Neural cell (in vitro differentiated cells): ENCODE results near the gene SMPD3. TPM values are rescaled to one million over a fixed set of nuclear protein-coding genes. Genes with fewer than 3 reads are reported as not detected.

ENCODE experiments used
- H2AFZ ChIP-seq: fragments of 200-600, 300-800 bp; sonication (generic), shearing (Covaris generic); 2 replicates; pipeline ENCODE4 v1.6.0; 2014; ENCODE audit warnings: low read depth, mild to moderate bottlenecking, antibody characterized with exemption, low read length, moderate library complexity
- H3F3A ChIP-seq: fragments of 200-600 bp; shearing (Covaris generic); 2 replicates; pipeline ENCODE4 v1.6.1; 2016; ENCODE audit warnings: mild to moderate bottlenecking, moderate library complexity, mixed read lengths, antibody characterized with exemption, low read length; ENCODE audit not compliant: insufficient read depth, poor library complexity, severe bottlenecking
- H3K27ac ChIP-seq: fragments of 200-600, 300-800 bp; sonication (generic), shearing (Covaris generic); 2 replicates; pipeline ENCODE4 v1.5.1; 2014; ENCODE audit warnings: mild to moderate bottlenecking, low read length, moderate library complexity
- H3K27me3 ChIP-seq: fragments of 300-800, 200-600 bp; sonication (generic), shearing (Covaris generic); 2 replicates; pipeline ENCODE4 v1.6.0; 2014; ENCODE audit warnings: mild to moderate bottlenecking, low read depth, low read length, moderate library complexity; ENCODE audit not compliant: insufficient read depth
- H3K36me3 ChIP-seq: fragments of 300-800, 200-600 bp; sonication (generic), shearing (Covaris generic); 2 replicates; pipeline ENCODE4 v1.5.1; 2014; ENCODE audit warnings: mild to moderate bottlenecking, antibody characterized with exemption, low read length, moderate library complexity; ENCODE audit not compliant: insufficient read depth
- H3K4me2 ChIP-seq: fragments of 300-800, 200-600 bp; sonication (generic), shearing (Covaris generic); 2 replicates; pipeline ENCODE4 v1.6.0; 2014; ENCODE audit warnings: mild to moderate bottlenecking, low read length
- H3K4me3 ChIP-seq: fragments of 300-800, 200-600 bp; sonication (generic), shearing (Covaris generic); 2 replicates; pipeline ENCODE4 v1.5.1; 2014; ENCODE audit warnings: mild to moderate bottlenecking, low read length, moderate library complexity
- H3K79me2 ChIP-seq: fragments of 200-600 bp; shearing (Covaris generic); replicated peaks from 2 replicates; pipeline ENCODE4 v1.6.0; 2014; ENCODE audit warnings: mild to moderate bottlenecking, low read length, moderate library complexity; ENCODE audit not compliant: insufficient read depth
- H3K9ac ChIP-seq: fragments of 300-800, 200-600 bp; sonication (generic), shearing (Covaris generic); 2 replicates; pipeline ENCODE4 v1.6.1; 2016; ENCODE audit warnings: mild to moderate bottlenecking, low read length, mixed read lengths
- H3K9me2 ChIP-seq: fragments of 200-600 bp; shearing (Covaris generic); 2 replicates; pipeline ENCODE4 v1.6.1; 2016; ENCODE audit warnings: mild to moderate bottlenecking, low read length, mixed read lengths; ENCODE audit not compliant: insufficient read depth
- H3K9me3 ChIP-seq: fragments of 200-600, 300-800 bp; sonication (generic), shearing (Covaris generic); 2 replicates; pipeline ENCODE4 v1.6.1; 2016; ENCODE audit warnings: mild to moderate bottlenecking, mixed run types, low read length, moderate library complexity, mixed read lengths
- H4K20me1 ChIP-seq: fragments of 200-600 bp; shearing (Covaris generic); 2 replicates; pipeline ENCODE4 v1.6.1; 2016; ENCODE audit warnings: mild to moderate bottlenecking, mixed run types; ENCODE audit not compliant: insufficient read depth
- CTCF ChIP-seq: fragments of 450-650 bp; IDR thresholded peaks from 2 replicates; pipeline ENCODE4 v1.5.1; 2014; ENCODE audit warnings: antibody characterized with exemption, mild to moderate bottlenecking, moderate library complexity; ENCODE audit not compliant: poor library complexity, severe bottlenecking
- EP300 ChIP-seq: fragments of 450-650 bp; conservative IDR thresholded peaks from 2 replicates; pipeline ENCODE4 v1.6.1; 2014; ENCODE audit warnings: antibody characterized with exemption, mild to moderate bottlenecking, moderate library complexity; ENCODE audit not compliant: poor library complexity, severe bottlenecking
- EZH2 ChIP-seq: fragments of 200-600, 300-800 bp; shearing (Covaris generic), sonication (generic); IDR thresholded peaks from 2 replicates; pipeline ENCODE4 v1.6.1; 2014; ENCODE audit warnings: antibody characterized with exemption, low read length, borderline replicate concordance, mild to moderate bottlenecking; ENCODE audit not compliant: insufficient read depth, poor library complexity, severe bottlenecking
- MXI1 ChIP-seq: fragments of 450-650 bp; conservative IDR thresholded peaks from 2 replicates; pipeline ENCODE4 v1.6.1; 2014; ENCODE audit warnings: antibody characterized with exemption, mild to moderate bottlenecking; ENCODE audit not compliant: poor library complexity, severe bottlenecking
- POLR2AphosphoS5 ChIP-seq: IDR thresholded peaks from 2 replicates; pipeline ENCODE4 v1.6.1; 2012
- RAD21 ChIP-seq: fragments of 450-650 bp; conservative IDR thresholded peaks from 2 replicates; pipeline ENCODE4 v1.6.1; 2014; ENCODE audit warnings: antibody characterized with exemption, mild to moderate bottlenecking, moderate library complexity
- REST ChIP-seq: IDR thresholded peaks from 2 replicates; pipeline ENCODE4 v1.6.1; 2012; ENCODE audit warnings: borderline replicate concordance
- SMC3 ChIP-seq: fragments of 450-650 bp; conservative IDR thresholded peaks from 2 replicates; pipeline ENCODE4 v1.6.1; 2014; ENCODE audit warnings: antibody characterized with exemption, mild to moderate bottlenecking, moderate library complexity; ENCODE audit not compliant: poor library complexity
- TAF1 ChIP-seq: IDR thresholded peaks from 2 replicates; pipeline ENCODE4 v1.6.1; 2012; ENCODE audit warnings: low read depth
- polyA plus RNA-seq: library from polyadenylated mRNA; depleted of rRNA; stranded (reverse); fragments of >200 nt; gene quantifications from 2 replicates; pipeline ENCODE4 v1.2.3, GENCODE V29; 2014

Gene SMPD3
- polyA plus RNA-seq, 1 donor from 2014 or later, result 42.7 TPM

- H3K9me2 ChIP-seq, result no peaks in the 10 kb centered on the region
- H3K9me3 ChIP-seq, result no peaks in the 10 kb centered on the region
- no peak overlapping the region for H3K4me3 ChIP-seq
- no peak overlapping the region for H3K4me2 ChIP-seq
- H3K27ac ChIP-seq, result no peak overlapping the region
- TF ChIP-seq EZH2 (no peak), TAF1 (no peak), SMC3 (no peak), CTCF (no peak), POLR2AphosphoS5 (no peak), REST (no peak), EP300 (no peak), RAD21 (no peak), MXI1 (no peak)
- H3K36me3 ChIP-seq, result no peaks in the 10 kb centered on the region
- no peak overlapping the region for H2AFZ ChIP-seq
- H3K27me3 ChIP-seq, result no peaks in the 10 kb centered on the region
- no peak overlapping the region for H3K9ac ChIP-seq
- H3F3A ChIP-seq, result no peaks in the 10 kb centered on the region
- no peaks in the 10 kb centered on the region for H4K20me1 ChIP-seq
- no peaks in the 10 kb centered on the region for H3K79me2 ChIP-seq
These were observed 109.1 kb downstream of the SMPD3 start for GRCh38 chr16:68339214-68339613.

- Histone ChIP-seq H3K9ac (no peak overlapping the region), H3K36me3 (no peaks in the 10 kb centered on the region), H2AFZ (no peak overlapping the region), H3K9me3 (no peaks in the 10 kb centered on the region), H3K4me2 (no peak overlapping the region), H3K27me3 (no peaks in the 10 kb centered on the region), H3K9me2 (no peaks in the 10 kb centered on the region), H3F3A (no peaks in the 10 kb centered on the region), H3K27ac (no peak overlapping the region), H3K4me3 (no peak overlapping the region), H3K79me2 (no peaks in the 10 kb centered on the region), H4K20me1 (no peaks in the 10 kb centered on the region)
- TF ChIP-seq CTCF (no peak), REST (no peak), EZH2 (no peak), MXI1 (no peak), TAF1 (no peak), SMC3 (no peak), EP300 (no peak), RAD21 (no peak), POLR2AphosphoS5 (no peak)
These were observed 109.8 kb downstream of the SMPD3 start for GRCh38 chr16:68338326-68339119.
